Measurements from ENCODE around the gene CSF2.

Gene CSF2

DNA sequence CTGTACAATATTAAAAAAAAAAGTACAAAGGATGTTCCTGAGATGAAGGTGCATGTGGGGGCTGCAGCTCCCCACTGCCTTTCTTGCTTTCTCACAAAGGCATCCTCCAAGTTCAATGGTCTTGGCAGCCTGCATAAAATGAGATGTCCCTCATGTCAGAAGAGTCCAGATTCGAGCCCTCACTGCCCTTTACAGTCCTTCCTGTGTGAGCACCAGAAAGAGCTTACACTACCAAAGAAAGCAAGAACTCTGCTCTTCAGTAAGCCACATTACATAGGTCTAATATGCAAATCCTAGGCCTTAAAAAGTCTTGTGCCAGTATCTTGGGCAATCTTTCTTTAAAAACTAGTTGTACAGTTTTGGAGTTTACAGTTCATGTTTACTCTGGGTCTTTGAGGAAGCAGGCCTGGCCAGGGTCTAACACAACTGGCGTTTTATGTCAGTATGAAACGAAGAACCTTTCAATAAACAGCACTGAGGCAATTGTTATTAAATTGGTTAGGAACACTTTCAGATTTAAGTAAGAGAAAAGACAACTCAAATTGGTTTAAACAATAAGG, 36.0 kb downstream of the CSF2 start:
- in situ Hi-C loops (cut with MboI; ENCODE audit: low sequenced_read_pairs, unreplicated experiment), result no loop called here
- TF ChIP-seq, protein P1, sequence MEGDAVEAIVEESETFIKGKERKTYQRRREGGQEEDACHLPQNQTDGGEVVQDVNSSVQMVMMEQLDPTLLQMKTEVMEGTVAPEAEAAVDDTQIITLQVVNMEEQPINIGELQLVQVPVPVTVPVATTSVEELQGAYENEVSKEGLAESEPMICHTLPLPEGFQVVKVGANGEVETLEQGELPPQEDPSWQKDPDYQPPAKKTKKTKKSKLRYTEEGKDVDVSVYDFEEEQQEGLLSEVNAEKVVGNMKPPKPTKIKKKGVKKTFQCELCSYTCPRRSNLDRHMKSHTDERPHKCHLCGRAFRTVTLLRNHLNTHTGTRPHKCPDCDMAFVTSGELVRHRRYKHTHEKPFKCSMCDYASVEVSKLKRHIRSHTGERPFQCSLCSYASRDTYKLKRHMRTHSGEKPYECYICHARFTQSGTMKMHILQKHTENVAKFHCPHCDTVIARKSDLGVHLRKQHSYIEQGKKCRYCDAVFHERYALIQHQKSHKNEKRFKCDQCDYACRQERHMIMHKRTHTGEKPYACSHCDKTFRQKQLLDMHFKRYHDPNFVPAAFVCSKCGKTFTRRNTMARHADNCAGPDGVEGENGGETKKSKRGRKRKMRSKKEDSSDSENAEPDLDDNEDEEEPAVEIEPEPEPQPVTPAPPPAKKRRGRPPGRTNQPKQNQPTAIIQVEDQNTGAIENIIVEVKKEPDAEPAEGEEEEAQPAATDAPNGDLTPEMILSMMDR (IDR thresholded peaks at IDR 0.05; ENCODE audit: borderline replicate concordance, control extremely low read depth, extremely low read depth, insufficient read depth, missing control alignments), result no peak
- DNase-seq (ENCODE audit: low spot score), result no peak

DNA sequence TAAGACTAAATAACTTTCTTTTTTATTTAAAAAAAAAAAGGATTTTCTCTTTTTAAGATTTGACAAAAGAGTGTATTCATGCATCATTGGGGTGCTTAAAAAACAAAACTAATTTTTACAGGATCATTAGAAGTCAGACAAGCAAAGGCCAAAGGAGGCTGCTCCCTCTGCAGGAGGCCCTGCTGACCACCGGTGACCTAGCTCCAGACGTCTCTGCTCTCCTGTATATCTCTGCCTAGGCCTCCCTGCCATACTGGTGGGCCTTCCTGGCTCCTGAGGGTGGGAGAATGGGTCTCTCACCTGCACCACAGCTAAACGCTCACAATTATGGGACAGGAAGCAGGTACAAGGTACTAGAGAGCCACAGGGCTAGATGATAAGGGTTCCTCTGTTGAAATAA, 36.6 kb downstream of the CSF2 start:
- TF ChIP-seq, protein P1 (IDR thresholded peaks at IDR 0.05; ENCODE audit: borderline replicate concordance, control extremely low read depth, extremely low read depth, insufficient read depth, missing control alignments), result no peak
- in situ Hi-C loops (cut with MboI; ENCODE audit: low sequenced_read_pairs, unreplicated experiment), result no loop called here
- DNase-seq (ENCODE audit: low spot score), result no peak

DNA sequence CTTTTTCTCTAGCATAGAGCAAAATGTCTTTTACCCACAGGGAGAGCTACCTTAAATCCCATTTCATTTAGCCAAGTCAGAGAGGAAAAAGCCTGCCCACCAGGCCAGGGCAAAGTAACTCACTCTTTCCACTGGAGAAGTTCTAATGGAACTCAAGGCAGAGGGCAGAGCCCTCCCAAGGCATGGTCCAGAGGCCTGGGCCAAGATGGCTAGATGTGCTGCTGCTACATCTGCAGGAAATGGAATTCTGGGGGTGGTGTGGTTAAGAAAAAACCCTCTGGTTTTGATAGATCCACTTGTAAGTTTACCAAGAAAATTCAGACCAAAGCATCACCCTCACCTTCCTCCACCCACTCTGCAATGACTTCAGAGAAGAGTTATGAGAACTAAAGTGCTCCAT, 37.3 kb downstream of the CSF2 start:
- no peak for DNase-seq (ENCODE audit: low spot score)
- in situ Hi-C loops (cut with MboI; ENCODE audit: low sequenced_read_pairs, unreplicated experiment), result no loop called here
- TF ChIP-seq, protein P1 (IDR thresholded peaks at IDR 0.05; ENCODE audit: borderline replicate concordance, control extremely low read depth, extremely low read depth, insufficient read depth, missing control alignments), result no peak

DNA sequence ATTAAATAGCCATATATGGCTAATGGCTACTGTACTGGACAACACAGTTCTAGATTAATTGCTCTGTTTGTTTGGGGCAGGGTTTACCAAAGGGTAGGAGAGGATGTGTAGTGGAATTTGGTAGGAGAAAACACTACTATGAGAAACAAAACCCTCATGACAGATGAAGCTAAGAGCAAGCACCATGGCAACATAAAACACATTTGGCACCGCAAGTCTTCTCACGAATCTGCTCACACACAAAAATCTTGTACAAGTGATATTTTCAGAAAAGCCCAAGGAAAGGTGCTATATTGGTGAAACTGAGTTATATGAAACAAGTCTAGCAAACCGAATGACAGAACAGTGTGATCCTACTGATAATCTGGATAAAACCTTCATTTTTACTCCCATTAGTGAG, 38.5 kb downstream of the CSF2 start:
- no peak for DNase-seq (ENCODE audit: low spot score)
- TF ChIP-seq, protein P1 (IDR thresholded peaks at IDR 0.05; ENCODE audit: borderline replicate concordance, control extremely low read depth, extremely low read depth, insufficient read depth, missing control alignments), result no peak
- in situ Hi-C loops (cut with MboI; ENCODE audit: low sequenced_read_pairs, unreplicated experiment), result no loop called here

DNA sequence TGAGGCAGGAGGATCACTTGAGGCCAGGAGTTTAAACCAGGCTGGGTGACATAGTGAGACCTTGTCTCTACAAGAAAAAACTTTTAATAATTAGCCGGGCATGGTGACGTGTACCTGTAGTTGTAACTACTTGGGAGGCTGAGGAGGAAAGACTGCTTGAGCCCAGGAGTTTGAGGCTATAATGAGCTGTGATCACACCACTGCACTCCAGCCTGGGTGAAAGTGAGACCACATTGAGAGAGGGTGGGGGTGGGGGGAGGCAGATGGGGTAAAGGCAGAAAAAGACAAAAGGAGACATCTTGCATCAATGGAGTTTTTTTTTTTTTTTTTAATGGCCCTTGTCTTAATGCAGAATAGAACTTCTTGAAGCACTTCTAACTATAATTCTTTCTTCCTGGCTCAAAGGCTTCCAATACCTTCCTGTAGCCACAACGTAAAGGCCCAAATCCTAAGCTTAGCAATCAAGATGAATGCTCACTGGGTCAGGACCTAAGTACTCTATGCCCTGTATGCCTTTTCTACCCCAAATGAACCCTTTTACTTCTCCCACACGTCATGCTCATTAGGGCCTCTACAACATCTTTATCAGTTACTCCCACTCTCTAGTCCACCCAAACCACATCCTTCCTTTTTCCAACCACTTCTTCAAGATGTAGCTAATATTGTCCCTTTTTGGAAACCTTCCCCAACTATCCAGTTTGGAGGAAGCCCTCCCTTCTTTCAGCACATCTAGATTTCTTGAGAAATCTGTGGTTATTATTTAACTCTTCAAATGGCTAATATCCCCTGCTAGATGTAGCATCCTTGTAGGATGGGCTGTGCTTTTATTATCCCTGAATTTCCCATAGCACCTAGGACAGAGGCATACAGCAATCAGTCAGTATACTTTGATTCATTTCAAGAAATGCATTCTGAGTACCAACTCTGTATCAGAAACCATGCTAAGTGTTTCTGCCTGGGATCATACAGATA, 40.8 kb downstream of the CSF2 start:
- in situ Hi-C loops (cut with MboI; ENCODE audit: low sequenced_read_pairs, unreplicated experiment), result no loop called here
- DNase-seq (ENCODE audit: low spot score), result no peak
- TF ChIP-seq, protein P1 (IDR thresholded peaks at IDR 0.05; ENCODE audit: borderline replicate concordance, control extremely low read depth, extremely low read depth, insufficient read depth, missing control alignments), result no peak

DNA sequence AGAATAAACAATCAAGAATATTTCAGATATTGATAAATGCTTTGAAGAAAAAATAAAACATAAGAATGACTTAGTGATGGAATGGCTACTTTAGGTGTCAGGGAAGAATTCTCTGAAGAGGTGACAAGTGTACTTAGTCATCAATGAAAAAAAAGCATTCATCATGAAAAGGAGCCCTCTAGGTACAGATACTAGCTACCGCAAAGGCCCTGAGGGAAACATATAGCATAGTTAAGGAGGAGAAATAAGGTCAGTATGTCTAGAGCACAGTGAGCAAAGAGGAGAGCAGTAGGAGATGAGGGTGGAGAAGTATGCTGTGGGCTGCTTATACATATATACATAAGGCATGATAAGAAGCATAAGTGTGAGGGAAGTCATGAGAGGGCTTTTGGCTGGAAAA, 41.8 kb downstream of the CSF2 start:
- in situ Hi-C loops (cut with MboI; ENCODE audit: low sequenced_read_pairs, unreplicated experiment), result no loop called here
- DNase-seq (ENCODE audit: low spot score), result no peak
- TF ChIP-seq, protein P1 (IDR thresholded peaks at IDR 0.05; ENCODE audit: borderline replicate concordance, control extremely low read depth, extremely low read depth, insufficient read depth, missing control alignments), result no peak
